ENCODE measurements around the gene PLCB1.

PLCB1 gene

DNA sequence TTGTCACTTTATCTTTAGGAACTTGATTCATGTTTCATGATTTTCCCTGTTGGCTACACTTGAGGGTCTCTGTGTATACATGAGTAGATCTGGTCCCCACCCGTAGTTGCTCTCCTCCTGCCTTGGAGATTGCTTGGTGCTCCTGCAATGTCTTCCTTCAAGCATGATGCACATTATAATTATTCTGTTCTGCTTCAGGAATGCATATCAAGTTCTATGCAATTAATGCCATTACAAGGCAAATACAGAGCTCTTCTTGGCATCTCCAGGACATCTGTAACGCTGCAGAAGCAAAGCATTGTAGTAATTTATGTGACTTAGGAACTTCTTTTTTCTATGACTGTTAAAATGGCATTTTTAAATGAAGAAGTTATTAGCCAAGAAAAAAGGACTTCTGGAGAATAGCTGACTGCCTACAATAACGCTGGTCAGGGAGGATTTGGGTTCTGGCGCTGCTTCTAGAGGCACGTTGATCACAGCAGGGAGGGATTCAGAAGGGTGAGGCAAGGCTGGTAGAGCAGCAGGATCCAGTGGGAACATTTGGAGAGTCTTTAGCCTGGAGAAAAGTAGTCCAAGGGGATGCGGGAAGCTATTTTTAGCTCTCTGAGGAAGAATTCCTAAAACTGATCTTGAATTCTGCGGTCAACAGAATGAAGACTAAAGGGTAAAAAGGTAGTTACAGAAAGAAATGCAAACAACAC is 203.6 kb downstream of the PLCB1 start:
- TF ChIP-seq, protein P1, sequence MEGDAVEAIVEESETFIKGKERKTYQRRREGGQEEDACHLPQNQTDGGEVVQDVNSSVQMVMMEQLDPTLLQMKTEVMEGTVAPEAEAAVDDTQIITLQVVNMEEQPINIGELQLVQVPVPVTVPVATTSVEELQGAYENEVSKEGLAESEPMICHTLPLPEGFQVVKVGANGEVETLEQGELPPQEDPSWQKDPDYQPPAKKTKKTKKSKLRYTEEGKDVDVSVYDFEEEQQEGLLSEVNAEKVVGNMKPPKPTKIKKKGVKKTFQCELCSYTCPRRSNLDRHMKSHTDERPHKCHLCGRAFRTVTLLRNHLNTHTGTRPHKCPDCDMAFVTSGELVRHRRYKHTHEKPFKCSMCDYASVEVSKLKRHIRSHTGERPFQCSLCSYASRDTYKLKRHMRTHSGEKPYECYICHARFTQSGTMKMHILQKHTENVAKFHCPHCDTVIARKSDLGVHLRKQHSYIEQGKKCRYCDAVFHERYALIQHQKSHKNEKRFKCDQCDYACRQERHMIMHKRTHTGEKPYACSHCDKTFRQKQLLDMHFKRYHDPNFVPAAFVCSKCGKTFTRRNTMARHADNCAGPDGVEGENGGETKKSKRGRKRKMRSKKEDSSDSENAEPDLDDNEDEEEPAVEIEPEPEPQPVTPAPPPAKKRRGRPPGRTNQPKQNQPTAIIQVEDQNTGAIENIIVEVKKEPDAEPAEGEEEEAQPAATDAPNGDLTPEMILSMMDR (IDR thresholded peaks at IDR 0.05; ENCODE audit: low read depth, low read length, poor library complexity, severe bottlenecking) = no peak
- no peak for TF ChIP-seq EZH2phosphoT487 (IDR thresholded peaks at IDR 0.05; ENCODE audit: borderline replicate concordance, low read length)
- Histone ChIP-seq H3K27me3 (ENCODE audit: control insufficient read depth, low read length) (no peaks in the 10 kb centered on the region), H3K79me2 (ENCODE audit: control insufficient read depth, low read length) (no peaks in the 10 kb centered on the region), H3K9me3 (ENCODE audit: control insufficient read depth, insufficient read depth, low read length) (no peaks in the 10 kb centered on the region), H3K4me2 (ENCODE audit: low read length) (no peak overlapping the region), H3K9me2 (replicated peaks; ENCODE audit: control insufficient read depth, low read length) (no peaks in the 10 kb centered on the region), H3K27ac (ENCODE audit: low read depth, low read length) (no peak overlapping the region), H3K4me1 (ENCODE audit: control insufficient read depth, low read length) (no peaks in the 10 kb centered on the region), H4K20me1 (ENCODE audit: control insufficient read depth, insufficient read depth, low read depth, low read length) (no peaks in the 10 kb centered on the region), H3K4me3 (ENCODE audit: low read length) (no peak overlapping the region), H3F3A (ENCODE audit: control insufficient read depth, insufficient read depth) (no peaks in the 10 kb centered on the region), H3K36me3 (ENCODE audit: control insufficient read depth, low read length) (no peaks in the 10 kb centered on the region)

DNA sequence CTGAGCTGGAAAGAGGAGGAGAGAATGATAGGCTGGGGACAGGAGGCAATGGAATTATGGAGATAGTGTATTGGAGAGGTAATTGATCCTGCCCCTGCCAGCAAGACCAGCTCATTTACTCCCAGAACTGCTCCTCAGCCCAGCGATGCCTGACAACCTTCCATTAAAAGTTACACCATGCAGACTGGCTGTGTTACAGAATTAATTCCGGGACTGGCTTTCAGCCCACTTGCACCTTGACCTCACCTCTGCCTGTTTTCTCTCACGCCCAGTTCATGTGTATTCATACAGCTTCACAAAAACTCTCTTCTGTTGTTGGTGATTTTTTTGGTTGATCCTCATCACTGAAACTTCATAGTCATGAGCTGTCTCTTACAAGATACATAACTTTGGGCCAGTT is 207.3 kb downstream of the PLCB1 start:
- Histone ChIP-seq H3K4me2 (ENCODE audit: low read length) (no peak overlapping the region), H3K36me3 (ENCODE audit: control insufficient read depth, low read length) (no peaks in the 10 kb centered on the region), H3K79me2 (ENCODE audit: control insufficient read depth, low read length) (no peaks in the 10 kb centered on the region), H3K9me2 (replicated peaks; ENCODE audit: control insufficient read depth, low read length) (no peaks in the 10 kb centered on the region), H3K9me3 (ENCODE audit: control insufficient read depth, insufficient read depth, low read length) (no peaks in the 10 kb centered on the region), H3K27me3 (ENCODE audit: control insufficient read depth, low read length) (no peaks in the 10 kb centered on the region), H3F3A (ENCODE audit: control insufficient read depth, insufficient read depth) (no peaks in the 10 kb centered on the region), H3K4me3 (ENCODE audit: low read length) (no peak overlapping the region), H3K4me1 (ENCODE audit: control insufficient read depth, low read length) (no peaks in the 10 kb centered on the region), H4K20me1 (ENCODE audit: control insufficient read depth, insufficient read depth, low read depth, low read length) (no peaks in the 10 kb centered on the region), H3K27ac (ENCODE audit: low read depth, low read length) (no peak overlapping the region)
- TF ChIP-seq, protein P1 (IDR thresholded peaks at IDR 0.05; ENCODE audit: low read depth, low read length, poor library complexity, severe bottlenecking) = no peak
- TF ChIP-seq EZH2phosphoT487 (IDR thresholded peaks at IDR 0.05; ENCODE audit: borderline replicate concordance, low read length) = no peak

DNA sequence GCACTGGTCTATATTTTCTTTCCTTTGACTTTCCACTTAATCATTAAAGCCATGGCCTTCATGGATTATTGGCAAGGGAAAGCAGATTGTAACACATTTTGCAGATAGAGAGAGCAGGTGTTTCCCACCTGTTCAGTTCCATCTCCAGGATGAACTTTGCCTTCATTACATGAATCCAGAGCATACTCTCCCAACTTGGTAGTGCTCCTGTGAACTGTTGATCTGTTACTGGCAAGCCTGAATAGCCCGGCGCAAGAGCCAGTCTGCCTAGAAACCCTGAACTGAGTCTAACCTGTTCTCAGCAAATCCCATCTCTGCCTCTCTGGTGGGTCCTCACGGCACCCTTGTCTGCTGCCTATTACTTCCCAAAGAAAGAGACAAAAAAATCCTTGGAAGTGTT is 210.3 kb downstream of the PLCB1 start:
- no peaks in the 10 kb centered on the region for H3K4me1 ChIP-seq (ENCODE audit: control insufficient read depth, low read length)
- no peak overlapping the region for H3K4me2 ChIP-seq (ENCODE audit: low read length)
- H3K9me3 ChIP-seq (ENCODE audit: control insufficient read depth, insufficient read depth, low read length) = no peaks in the 10 kb centered on the region
- no peaks in the 10 kb centered on the region for H3K36me3 ChIP-seq (ENCODE audit: control insufficient read depth, low read length)
- H3K79me2 ChIP-seq (ENCODE audit: control insufficient read depth, low read length) = no peaks in the 10 kb centered on the region
- TF ChIP-seq, protein P1 (IDR thresholded peaks at IDR 0.05; ENCODE audit: low read depth, low read length, poor library complexity, severe bottlenecking) = no peak
- no peak for TF ChIP-seq EZH2phosphoT487 (IDR thresholded peaks at IDR 0.05; ENCODE audit: borderline replicate concordance, low read length)
- no peak overlapping the region for H3K4me3 ChIP-seq (ENCODE audit: low read length)
- no peaks in the 10 kb centered on the region for H4K20me1 ChIP-seq (ENCODE audit: control insufficient read depth, insufficient read depth, low read depth, low read length)
- H3K27me3 ChIP-seq (ENCODE audit: control insufficient read depth, low read length) = no peaks in the 10 kb centered on the region
- H3K9me2 ChIP-seq (replicated peaks; ENCODE audit: control insufficient read depth, low read length) = no peaks in the 10 kb centered on the region
- H3F3A ChIP-seq (ENCODE audit: control insufficient read depth, insufficient read depth) = no peaks in the 10 kb centered on the region
- H3K27ac ChIP-seq (ENCODE audit: low read depth, low read length) = no peak overlapping the region
